HepG2 (cell line): ENCODE data around the gene AGT. TPM values are rescaled to one million over a fixed set of nuclear protein-coding genes. Genes with fewer than 3 reads are reported as not detected.
A peak's percentile ranks its signal among the peaks of the same experiment; 100 is the strongest.

Experiments
- DMAP1 ChIP-seq: IDR thresholded peaks from 2 replicates; pipeline ENCODE4 v1.6.1; 2016
- DZIP1 ChIP-seq: sonication (generic); formaldehyde crosslinking; IDR thresholded peaks from 2 replicates; pipeline ENCODE4 v1.5.0; 2020; ENCODE audit warnings: mild to moderate bottlenecking, missing genetic modification reagents
- ZFP36L2 ChIP-seq: sonication (generic); formaldehyde crosslinking; IDR thresholded peaks from 2 replicates; pipeline ENCODE4 v1.4.0; 2020; ENCODE audit warnings: missing genetic modification reagents
- ZKSCAN1 ChIP-seq: fragments of 150-350 bp; IDR thresholded peaks from 2 replicates; pipeline ENCODE4 v1.6.1; 2014; ENCODE audit warnings: low read length
- ZNF234 ChIP-seq: sonication (generic); formaldehyde crosslinking; conservative IDR thresholded peaks from 2 replicates; pipeline ENCODE4 v1.5.1; 2020; ENCODE audit warnings: mild to moderate bottlenecking, missing genetic modification reagents
- ZNF503 ChIP-seq: sonication (generic); formaldehyde crosslinking; IDR thresholded peaks from 2 replicates; pipeline ENCODE4 v1.4.0; 2020; ENCODE audit warnings: missing genetic modification reagents
- polyA plus RNA-seq, 8 experiments: library from polyadenylated mRNA; depleted of rRNA in 3 of 8; stranded (reverse) in 7 of 8; unstranded in 1 of 8; fragments of >200 nt; fragmentation: Illumina TruSeq in 4 of 8; extraction: Trizol in 4 of 8; gene quantifications; 2 replicates each; pipeline versions ENCODE4 v1.2.1 to v1.2.3, GENCODE V29; 2011 to 2016; ENCODE audit warnings: low read depth in 4 of 8, missing spikeins in 1 of 8, mixed read lengths in 1 of 8; ENCODE audit not compliant: insufficient read depth in 1 of 8
- total RNA-seq, 5 experiments: library from RNA; depleted of rRNA; stranded (reverse); fragments of >200 nt; fragmentation: Illumina TruSeq; extraction: Trizol; gene quantifications; 2 replicates each; pipeline ENCODE4 v1.2.3, GENCODE V29; 2016; ENCODE audit warnings: low read depth in 1 of 5
- TF ChIP-seq, protein P1 (sequence below): sonication (generic); formaldehyde crosslinking; IDR thresholded peaks from 2 replicates; pipeline ENCODE4 v1.9.0; 2022; ENCODE audit warnings: missing genetic modification reagents, mild to moderate bottlenecking, borderline replicate concordance
- TF ChIP-seq, protein P2 (sequence below): sonication (generic); formaldehyde crosslinking; IDR thresholded peaks from 2 replicates; pipeline ENCODE4 v1.5.1; 2020; ENCODE audit warnings: mild to moderate bottlenecking, missing genetic modification reagents, moderate library complexity

Gene AGT
- total and polyA plus RNA-seq, 2 of the 13 experiments (the other 11 are each of a cell fraction or from before 2014, with no cell fraction given) = 892 to 2,071 TPM

GRCh38 chr1:230709619-230710542 is 4.0 kb downstream of the AGT start (continued):
- TF ChIP-seq DZIP1 (CRISPR knock-in tag) (no peak), ZNF234 (CRISPR knock-in tag) (0 out of 2 replicates have a peak, but pooled peaks have one; percentile 39), ZFP36L2 (CRISPR knock-in tag) (no peak), ZNF503 (no peak), ZKSCAN1 (peak; percentile 95), DMAP1 (CRISPR knock-in tag) (0 out of 2 replicates have a peak, but pooled peaks have one; percentile 13)
- TF ChIP-seq, protein P1, sequence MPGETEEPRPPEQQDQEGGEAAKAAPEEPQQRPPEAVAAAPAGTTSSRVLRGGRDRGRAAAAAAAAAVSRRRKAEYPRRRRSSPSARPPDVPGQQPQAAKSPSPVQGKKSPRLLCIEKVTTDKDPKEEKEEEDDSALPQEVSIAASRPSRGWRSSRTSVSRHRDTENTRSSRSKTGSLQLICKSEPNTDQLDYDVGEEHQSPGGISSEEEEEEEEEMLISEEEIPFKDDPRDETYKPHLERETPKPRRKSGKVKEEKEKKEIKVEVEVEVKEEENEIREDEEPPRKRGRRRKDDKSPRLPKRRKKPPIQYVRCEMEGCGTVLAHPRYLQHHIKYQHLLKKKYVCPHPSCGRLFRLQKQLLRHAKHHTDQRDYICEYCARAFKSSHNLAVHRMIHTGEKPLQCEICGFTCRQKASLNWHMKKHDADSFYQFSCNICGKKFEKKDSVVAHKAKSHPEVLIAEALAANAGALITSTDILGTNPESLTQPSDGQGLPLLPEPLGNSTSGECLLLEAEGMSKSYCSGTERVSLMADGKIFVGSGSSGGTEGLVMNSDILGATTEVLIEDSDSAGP (CRISPR knock-in tag) = peak; percentile 65; the same call in 1 of the 2 replicates
- TF ChIP-seq, protein P2, sequence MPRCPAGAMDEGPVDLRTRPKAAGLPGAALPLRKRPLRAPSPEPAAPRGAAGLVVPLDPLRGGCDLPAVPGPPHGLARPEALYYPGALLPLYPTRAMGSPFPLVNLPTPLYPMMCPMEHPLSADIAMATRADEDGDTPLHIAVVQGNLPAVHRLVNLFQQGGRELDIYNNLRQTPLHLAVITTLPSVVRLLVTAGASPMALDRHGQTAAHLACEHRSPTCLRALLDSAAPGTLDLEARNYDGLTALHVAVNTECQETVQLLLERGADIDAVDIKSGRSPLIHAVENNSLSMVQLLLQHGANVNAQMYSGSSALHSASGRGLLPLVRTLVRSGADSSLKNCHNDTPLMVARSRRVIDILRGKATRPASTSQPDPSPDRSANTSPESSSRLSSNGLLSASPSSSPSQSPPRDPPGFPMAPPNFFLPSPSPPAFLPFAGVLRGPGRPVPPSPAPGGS = 0 out of 2 replicates have a peak, but pooled peaks have one; percentile 23
- TF ChIP-seq, all 625 proteins: peak for 72
